ENCODE measurements around the gene HNRNPLL. TPM values are rescaled to one million over a fixed set of nuclear protein-coding genes. Genes with fewer than 3 reads are reported as not detected.
A peak's percentile ranks its signal among the peaks of the same experiment; 100 is the strongest.

The HNRNPLL gene
- total RNA-seq, 3 donors from 2014 or later: 62.7 to 86.3 (median 70.1) TPM

GRCh38 chr2:38565333-38565732 lies 37.4 kb downstream of the HNRNPLL start:
- DNase-seq (no peak), ATAC-seq (no peak)
- Mint-ChIP-seq H3K9me3 (no peaks in the 10 kb centered on the region), H3K4me1 (ENCODE audit: low read depth) (no peaks in the 10 kb centered on the region), H3K36me3 (ENCODE audit: insufficient read depth) (peaks cover 31% of the 10 kb centered on the region), H3K4me3 (no peak overlapping the region), H3K27me3 (ENCODE audit: low read depth) (no peaks in the 10 kb centered on the region)

GRCh38 chr2:38561691-38562090 lies 41.0 kb downstream of the HNRNPLL start:
- Mint-ChIP-seq H3K27me3 (ENCODE audit: low read depth) (no peaks in the 10 kb centered on the region), H3K4me3 (no peak overlapping the region), H3K4me1 (ENCODE audit: low read depth) (no peaks in the 10 kb centered on the region), H3K9me3 (no peaks in the 10 kb centered on the region), H3K36me3 (ENCODE audit: insufficient read depth) (peaks cover 32% of the 10 kb centered on the region)
- DNase-seq (no peak), ATAC-seq (no peak)

GRCh38 chr2:38560092-38560491 lies 42.6 kb downstream of the HNRNPLL start:
- Mint-ChIP-seq H3K36me3 (ENCODE audit: insufficient read depth) (peaks cover 30% of the 10 kb centered on the region), H3K9me3 (no peaks in the 10 kb centered on the region), H3K4me3 (no peak overlapping the region), H3K4me1 (ENCODE audit: low read depth) (no peaks in the 10 kb centered on the region), H3K27me3 (ENCODE audit: low read depth) (no peaks in the 10 kb centered on the region)
- ATAC-seq: no peak
- DNase-seq: no peak

- DNase-seq: no peak
- Mint-ChIP-seq H3K36me3 (ENCODE audit: insufficient read depth) (peaks cover 24% of the 10 kb centered on the region), H3K27me3 (ENCODE audit: low read depth) (no peaks in the 10 kb centered on the region), H3K4me3 (no peak overlapping the region), H3K9me3 (no peaks in the 10 kb centered on the region), H3K4me1 (ENCODE audit: low read depth) (no peaks in the 10 kb centered on the region)
- no peak for ATAC-seq
Measured at GRCh38 chr2:38557981-38558380, 44.7 kb downstream of the HNRNPLL start.

- Mint-ChIP-seq H3K36me3 (ENCODE audit: insufficient read depth) (peaks cover 23% of the 10 kb centered on the region), H3K4me3 (no peak overlapping the region), H3K9me3 (no peaks in the 10 kb centered on the region), H3K27me3 (ENCODE audit: low read depth) (no peaks in the 10 kb centered on the region), H3K4me1 (ENCODE audit: low read depth) (peaks cover 7% of the 10 kb centered on the region)
- no peak for ATAC-seq
- no peak for DNase-seq
Measured at GRCh38 chr2:38557217-38557616, 45.5 kb downstream of the HNRNPLL start.

- H3K4me1 Mint-ChIP-seq (ENCODE audit: low read depth): peaks cover 13% of the 10 kb centered on the region
- H3K9me3 Mint-ChIP-seq: no peaks in the 10 kb centered on the region
- no peaks in the 10 kb centered on the region for H3K27me3 Mint-ChIP-seq (ENCODE audit: low read depth)
- no peak for ATAC-seq
- no peak for DNase-seq
- H3K36me3 Mint-ChIP-seq (ENCODE audit: insufficient read depth): peaks cover 15% of the 10 kb centered on the region
- H3K4me3 Mint-ChIP-seq: no peak overlapping the region
Measured at GRCh38 chr2:38556006-38556801, 46.5 kb downstream of the HNRNPLL start.

- ATAC-seq: no peak
- Mint-ChIP-seq H3K27me3 (ENCODE audit: low read depth) (no peaks in the 10 kb centered on the region), H3K4me3 (no peak overlapping the region), H3K36me3 (ENCODE audit: insufficient read depth) (peaks cover 11% of the 10 kb centered on the region), H3K4me1 (ENCODE audit: low read depth) (peaks cover 13% of the 10 kb centered on the region), H3K9me3 (no peaks in the 10 kb centered on the region)
- no peak for DNase-seq
Measured at GRCh38 chr2:38554973-38555595, 47.6 kb downstream of the HNRNPLL start.

GRCh38 chr2:38553554-38553953 lies 49.2 kb downstream of the HNRNPLL start:
- no peaks in the 10 kb centered on the region for H3K9me3 Mint-ChIP-seq
- peaks cover 9% of the 10 kb centered on the region for H3K36me3 Mint-ChIP-seq (ENCODE audit: insufficient read depth)
- peaks cover 13% of the 10 kb centered on the region for H3K4me1 Mint-ChIP-seq (ENCODE audit: low read depth)
- no peak for DNase-seq
- no peak overlapping the region for H3K4me3 Mint-ChIP-seq
- ATAC-seq: no peak
- H3K27me3 Mint-ChIP-seq (ENCODE audit: low read depth): no peaks in the 10 kb centered on the region

- Mint-ChIP-seq H3K9me3 (no peaks in the 10 kb centered on the region), H3K4me3 (no peak overlapping the region), H3K4me1 (ENCODE audit: low read depth) (peaks cover 13% of the 10 kb centered on the region), H3K27me3 (ENCODE audit: low read depth) (no peaks in the 10 kb centered on the region), H3K36me3 (ENCODE audit: insufficient read depth) (peaks cover 4% of the 10 kb centered on the region)
- DNase-seq: no peak
- ATAC-seq: peak in 1 of 2 donors; percentile 62
Measured at GRCh38 chr2:38552259-38552658, 50.5 kb downstream of the HNRNPLL start.

GRCh38 chr2:38551746-38552145 lies 51.0 kb downstream of the HNRNPLL start:
- peaks cover 1% of the 10 kb centered on the region for H3K36me3 Mint-ChIP-seq (ENCODE audit: insufficient read depth)
- no peak for DNase-seq
- no peaks in the 10 kb centered on the region for H3K27me3 Mint-ChIP-seq (ENCODE audit: low read depth)
- H3K9me3 Mint-ChIP-seq: no peaks in the 10 kb centered on the region
- peak in 1 of 2 donors; percentile 55 for ATAC-seq
- no peak overlapping the region for H3K4me3 Mint-ChIP-seq
- H3K4me1 Mint-ChIP-seq (ENCODE audit: low read depth): peaks cover 13% of the 10 kb centered on the region

GRCh38 chr2:38551171-38551570 lies 51.6 kb downstream of the HNRNPLL start:
- Mint-ChIP-seq H3K27me3 (ENCODE audit: low read depth) (no peaks in the 10 kb centered on the region), H3K9me3 (no peaks in the 10 kb centered on the region), H3K36me3 (ENCODE audit: insufficient read depth) (no peaks in the 10 kb centered on the region), H3K4me1 (ENCODE audit: low read depth) (peaks cover 13% of the 10 kb centered on the region), H3K4me3 (no peak overlapping the region)
- no peak for ATAC-seq
- no peak for DNase-seq

GRCh38 chr2:38549851-38550250 lies 52.9 kb downstream of the HNRNPLL start:
- Mint-ChIP-seq H3K4me3 (no peak overlapping the region), H3K36me3 (ENCODE audit: insufficient read depth) (no peaks in the 10 kb centered on the region), H3K9me3 (no peaks in the 10 kb centered on the region), H3K27me3 (ENCODE audit: low read depth) (no peaks in the 10 kb centered on the region), H3K4me1 (ENCODE audit: low read depth) (peaks cover 13% of the 10 kb centered on the region)
- DNase-seq (no peak), ATAC-seq (no peak)

- Mint-ChIP-seq H3K36me3 (ENCODE audit: insufficient read depth) (no peaks in the 10 kb centered on the region), H3K27me3 (ENCODE audit: low read depth) (no peaks in the 10 kb centered on the region), H3K4me1 (ENCODE audit: low read depth) (peaks cover 13% of the 10 kb centered on the region), H3K4me3 (no peak overlapping the region), H3K9me3 (no peaks in the 10 kb centered on the region)
- DNase-seq (no peak), ATAC-seq (no peak)
Measured at GRCh38 chr2:38549071-38549704, 53.5 kb downstream of the HNRNPLL start.

GRCh38 chr2:38547791-38548190 lies 54.9 kb downstream of the HNRNPLL start:
- H3K27me3 Mint-ChIP-seq (ENCODE audit: low read depth): no peaks in the 10 kb centered on the region
- H3K36me3 Mint-ChIP-seq (ENCODE audit: insufficient read depth): no peaks in the 10 kb centered on the region
- H3K4me3 Mint-ChIP-seq: no peak overlapping the region
- DNase-seq (no peak), ATAC-seq (no peak)
- peaks cover 21% of the 10 kb centered on the region for H3K4me1 Mint-ChIP-seq (ENCODE audit: low read depth)
- no peaks in the 10 kb centered on the region for H3K9me3 Mint-ChIP-seq

GRCh38 chr2:38546585-38546984 lies 56.1 kb downstream of the HNRNPLL start:
- Mint-ChIP-seq H3K4me3 (no peak overlapping the region), H3K27me3 (ENCODE audit: low read depth) (no peaks in the 10 kb centered on the region), H3K36me3 (ENCODE audit: insufficient read depth) (no peaks in the 10 kb centered on the region), H3K9me3 (no peaks in the 10 kb centered on the region), H3K4me1 (ENCODE audit: low read depth) (peaks cover 21% of the 10 kb centered on the region)
- DNase-seq: no peak
- ATAC-seq: no peak

Measured in activated T-cell treated with anti-CD3 and anti-CD28 coated beads, Interleukin-2, amount 50 U/mL, for 4 hours (primary cell).